Thyroid gland (tissue), 4 donors: ENCODE measurements around the gene HSP90B1. TPM values are rescaled to one million over a fixed set of nuclear protein-coding genes. Genes with fewer than 3 reads are reported as not detected.

ENCODE experiments used
- DNase-seq, 2 donors: peaks; one replicate each; pipeline ENCODE4 v3.0.0-alpha.2; 2019
- H3K27ac ChIP-seq, 3 donors: fragments of 200-600 bp; sonication (generic); 1 replicate in 2 of 3; 2 replicates in 1 of 3; pipeline ENCODE4 v1.5.1; 2016 to 2019; ENCODE audit warnings: mild to moderate bottlenecking in 1 of 3, moderate library complexity in 1 of 3
- H3K27me3 ChIP-seq: fragments of 200-600 bp; sonication (generic); one replicate; pipeline ENCODE4 v1.5.1; 2019
- H3K36me3 ChIP-seq, 2 donors: fragments of 200-600 bp; sonication (generic); one replicate each; pipeline ENCODE4 v1.5.1; 2016 to 2019
- H3K4me1 ChIP-seq, 2 donors: fragments of 200-600 bp; sonication (generic); one replicate each; pipeline ENCODE4 v1.5.1; 2017 to 2019
- H3K4me3 ChIP-seq, 3 donors: fragments of 200-600 bp; sonication (generic); replicated peaks in 1 of 3; 1 replicate in 2 of 3; 2 replicates in 1 of 3; pipeline ENCODE4 v1.5.1; 2016; ENCODE audit warnings: mild to moderate bottlenecking in 1 of 3
- H3K9me3 ChIP-seq: fragments of 200-600 bp; sonication (generic); one replicate; pipeline ENCODE4 v1.5.1; 2017
- POLR2A ChIP-seq, 2 donors: fragments of 450-650 bp; IDR thresholded peaks; one replicate each; pipeline ENCODE4 v1.6.1; 2017; ENCODE audit warnings: antibody characterized with exemption in 2 of 2, mild to moderate bottlenecking in 2 of 2, moderate library complexity in 1 of 2
- WGBS, 2 donors: methylation state at CpG; one replicate each; pipeline ENCODE4 v1.1.5; 2017; 5-methylcytosine and 5-hydroxymethylcytosine counted together
- intact Hi-C: fragments of 100-400 bp; cut with DNase I; formaldehyde crosslinking; loops from one replicate; pipeline ENCODE4 v1.15.1; 2023
- total RNA-seq, 4 donors: library from RNA; depleted of rRNA; stranded (reverse); fragments of >200 nt; gene quantifications; one replicate each; pipeline ENCODE4 v1.2.3, GENCODE V29; 2016
- TF ChIP-seq, protein P1 (sequence below), 6 experiments: fragments of 200-600 bp in 3 of 6; fragments of 450-650 bp in 3 of 6; sonication (generic) in 3 of 6; IDR thresholded peaks; one replicate each; pipeline ENCODE4 v1.5.1; 2016 to 2019; ENCODE audit warnings: antibody characterized with exemption in 6 of 6, mild to moderate bottlenecking in 2 of 6, inconsistent platforms in 1 of 6, moderate library complexity in 1 of 6

The HSP90B1 gene
- total RNA-seq, 4 donors from 2014 or later, result 1,103 to 2,326 (median 1,708) TPM

DNA sequence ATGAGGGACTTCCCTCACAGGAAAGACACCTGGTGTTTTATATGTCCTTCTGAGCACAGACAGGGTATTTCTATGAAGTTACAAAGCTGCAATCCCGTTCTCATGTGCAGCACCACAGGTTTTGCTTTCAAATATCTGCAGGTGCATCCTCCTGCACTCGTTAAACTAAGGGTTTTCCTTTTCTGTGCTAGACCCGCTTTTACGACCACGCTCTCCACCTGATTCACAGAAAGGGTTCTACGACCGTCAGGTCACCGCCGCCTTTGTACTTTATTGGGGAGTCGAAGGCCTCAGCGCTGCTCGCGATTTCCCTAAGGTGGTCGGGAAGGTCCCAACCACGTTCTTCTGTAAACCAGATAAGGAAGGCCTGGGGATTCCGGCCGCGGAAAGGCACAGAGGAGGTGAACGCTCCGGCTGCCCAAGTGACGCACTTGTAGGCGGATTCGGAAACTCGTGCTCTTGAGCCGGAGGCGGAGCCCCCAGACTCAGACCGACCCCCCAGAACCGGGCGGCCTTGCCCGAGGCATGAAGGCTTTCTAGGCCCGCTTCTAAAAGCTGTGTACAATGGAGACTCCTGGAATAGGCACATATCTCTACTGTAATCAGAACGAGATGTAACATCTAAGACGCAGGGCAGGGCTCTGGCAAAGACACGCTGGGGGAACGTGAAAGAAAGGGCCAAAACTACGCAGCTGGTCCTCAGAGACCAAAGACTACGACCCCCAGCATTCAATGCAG, 995 bp upstream of the HSP90B1 start:
- Histone ChIP-seq H3K4me1 (peaks cover 23 to 24% of the 10 kb centered on the region in 2 donors), H3K27ac (peak overlapping the region; percentile 87 to 98 (median 94)), H3K4me3 (peak overlapping the region; percentile 25 to 40 (median 28)), H3K36me3 (peaks cover 7 to 15% of the 10 kb centered on the region in 2 donors), H3K9me3 (no peaks in the 10 kb centered on the region), H3K27me3 (no peaks in the 10 kb centered on the region)
- intact Hi-C loops, result no loop called here
- WGBS, 2 donors, result 0 to 1% methylated on average over 32 to 37 of the region's 37 CpGs
- TF ChIP-seq POLR2A (IDR thresholded peaks at IDR 0.05), result peak; percentile 43 to 83
- TF ChIP-seq, protein P1, sequence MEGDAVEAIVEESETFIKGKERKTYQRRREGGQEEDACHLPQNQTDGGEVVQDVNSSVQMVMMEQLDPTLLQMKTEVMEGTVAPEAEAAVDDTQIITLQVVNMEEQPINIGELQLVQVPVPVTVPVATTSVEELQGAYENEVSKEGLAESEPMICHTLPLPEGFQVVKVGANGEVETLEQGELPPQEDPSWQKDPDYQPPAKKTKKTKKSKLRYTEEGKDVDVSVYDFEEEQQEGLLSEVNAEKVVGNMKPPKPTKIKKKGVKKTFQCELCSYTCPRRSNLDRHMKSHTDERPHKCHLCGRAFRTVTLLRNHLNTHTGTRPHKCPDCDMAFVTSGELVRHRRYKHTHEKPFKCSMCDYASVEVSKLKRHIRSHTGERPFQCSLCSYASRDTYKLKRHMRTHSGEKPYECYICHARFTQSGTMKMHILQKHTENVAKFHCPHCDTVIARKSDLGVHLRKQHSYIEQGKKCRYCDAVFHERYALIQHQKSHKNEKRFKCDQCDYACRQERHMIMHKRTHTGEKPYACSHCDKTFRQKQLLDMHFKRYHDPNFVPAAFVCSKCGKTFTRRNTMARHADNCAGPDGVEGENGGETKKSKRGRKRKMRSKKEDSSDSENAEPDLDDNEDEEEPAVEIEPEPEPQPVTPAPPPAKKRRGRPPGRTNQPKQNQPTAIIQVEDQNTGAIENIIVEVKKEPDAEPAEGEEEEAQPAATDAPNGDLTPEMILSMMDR (IDR thresholded peaks at IDR 0.05), result no peak
- peak; percentile 85 to 87 for DNase-seq

DNA sequence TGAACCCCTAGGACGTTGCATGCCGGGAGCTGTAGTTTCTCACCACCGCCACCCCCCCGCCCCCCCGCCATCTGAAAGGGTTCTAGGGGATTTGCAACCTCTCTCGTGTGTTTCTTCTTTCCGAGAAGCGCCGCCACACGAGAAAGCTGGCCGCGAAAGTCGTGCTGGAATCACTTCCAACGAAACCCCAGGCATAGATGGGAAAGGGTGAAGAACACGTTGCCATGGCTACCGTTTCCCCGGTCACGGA, 501 bp upstream of the HSP90B1 start:
- H3K9me3 ChIP-seq, result no peaks in the 10 kb centered on the region
- H3K4me3 ChIP-seq, result peak overlapping the region in 1 of 3 donors; percentile 40
- WGBS, 2 donors, result 0% methylated on average over 17 to 18 of the region's 18 CpGs
- peak overlapping the region; percentile 87 to 98 (median 94) for H3K27ac ChIP-seq
- peaks cover 10 to 20% of the 10 kb centered on the region in 2 donors for H3K36me3 ChIP-seq
- no peak for DNase-seq
- no peak for TF ChIP-seq POLR2A (IDR thresholded peaks at IDR 0.05)
- TF ChIP-seq, protein P1 (IDR thresholded peaks at IDR 0.05), result no peak
- no peaks in the 10 kb centered on the region for H3K27me3 ChIP-seq
- H3K4me1 ChIP-seq, result peaks cover 23 to 29% of the 10 kb centered on the region in 2 donors
- intact Hi-C loops, result no loop called here

GRCh38 chr12:103930787-103931735, 851 bp downstream of the HSP90B1 start:
- Histone ChIP-seq H3K4me1 (peaks cover 34 to 42% of the 10 kb centered on the region in 2 donors), H3K27ac (peak overlapping the region; percentile 92 to 95 (median 93)), H3K9me3 (no peaks in the 10 kb centered on the region), H3K4me3 (peak overlapping the region; percentile 91 to 94 (median 92)), H3K27me3 (no peaks in the 10 kb centered on the region), H3K36me3 (peaks cover 23 to 32% of the 10 kb centered on the region in 2 donors)
- 1% methylated on average over 37 of the region's 37 CpGs for WGBS, 2 donors
- TF ChIP-seq, protein P1 (IDR thresholded peaks at IDR 0.05), result no peak
- no peak for TF ChIP-seq POLR2A (IDR thresholded peaks at IDR 0.05)
- intact Hi-C loops, result no loop called here
- DNase-seq, result peak; percentile 32 to 38

- peak overlapping the region in 2 of 3 donors; percentile 47 to 93 for H3K27ac ChIP-seq
- no peaks in the 10 kb centered on the region for H3K27me3 ChIP-seq
- peaks cover 39 to 49% of the 10 kb centered on the region in 2 donors for H3K4me1 ChIP-seq
- peak in 1 of 2 donors; percentile 26 for DNase-seq
- H3K4me3 ChIP-seq, result no peak overlapping the region
- intact Hi-C loops, result no loop called here
- peaks cover 39 to 54% of the 10 kb centered on the region in 2 donors for H3K36me3 ChIP-seq
- 44 to 53% methylated on average over 2 of the region's 2 CpGs for WGBS, 2 donors
- no peak for TF ChIP-seq POLR2A (IDR thresholded peaks at IDR 0.05)
- TF ChIP-seq, protein P1 (IDR thresholded peaks at IDR 0.05), result no peak
- no peaks in the 10 kb centered on the region for H3K9me3 ChIP-seq
Observed at GRCh38 chr12:103933237-103933636, 3.0 kb downstream of the HSP90B1 start.
